Tongue (tissue), 2 donors: ENCODE measurements around the gene ZNF507. TPM values are rescaled to one million over a fixed set of nuclear protein-coding genes. Genes with fewer than 3 reads are reported as not detected.
"Not testable (repeated sequence)": the region's sequence is repeated elsewhere in the genome, so short reads cannot be mapped to it uniquely, and the experiment has no call there.

Experiments used
- DNase-seq: peaks from one replicate; pipeline ENCODE4 v3.0.0-alpha.2; 2015
- total RNA-seq: library from RNA; depleted of rRNA; stranded (reverse); fragments of >200 nt; gene quantifications from one replicate; pipeline ENCODE4 v1.2.3, GENCODE V29; 2014

Gene ZNF507
- total RNA-seq, 1 donor from 2014 or later, result 29.4 TPM

DNA sequence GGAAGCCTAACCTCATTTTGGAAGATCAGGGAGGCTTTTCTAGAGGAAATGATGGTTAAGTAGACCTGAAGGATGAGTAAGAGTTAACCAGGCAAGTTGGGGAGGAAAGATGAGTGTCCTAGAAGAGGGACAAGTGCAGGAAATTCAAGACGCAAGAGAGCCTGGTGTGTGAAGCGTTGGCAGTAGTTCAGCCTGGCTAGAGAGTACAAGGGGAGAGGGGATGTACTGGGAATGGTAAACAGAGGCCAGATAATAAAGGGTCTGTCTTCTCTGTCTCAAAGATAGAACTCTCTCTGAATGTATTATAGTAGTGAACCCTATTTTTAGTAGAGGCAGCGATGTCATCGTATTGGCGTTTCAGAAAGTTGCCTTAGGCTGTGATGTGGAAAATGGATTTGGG, 69.8 kb downstream of the ZNF507 start:
- no peak for DNase-seq

DNA sequence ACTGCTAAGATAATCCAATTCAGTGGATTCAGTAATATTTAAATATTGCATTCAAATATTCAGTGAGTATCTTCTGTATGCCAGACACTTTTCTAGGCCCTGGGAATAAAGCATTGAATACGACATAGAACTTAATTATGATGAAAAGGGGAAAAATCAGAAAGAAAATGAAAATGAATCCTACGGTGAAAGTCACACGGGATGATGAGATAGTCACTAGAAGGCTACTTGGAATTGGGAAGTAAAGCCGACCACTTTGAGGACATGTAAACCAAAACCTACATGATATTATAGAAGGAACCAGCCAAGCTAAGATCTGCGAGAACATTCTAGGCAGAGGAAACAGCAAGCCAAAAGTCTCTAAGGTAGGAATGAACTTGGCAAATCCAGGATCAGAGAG, 70.3 kb downstream of the ZNF507 start:
- DNase-seq, result no peak

- DNase-seq, result no peak
Observed at GRCh38 chr19:32416749-32417456, 71.5 kb downstream of the ZNF507 start.

GRCh38 chr19:32418155-32418554, 72.7 kb downstream of the ZNF507 start:
- DNase-seq, result no peak

- DNase-seq, result no peak
Observed at GRCh38 chr19:32421589-32422361, 76.4 kb downstream of the ZNF507 start.

GRCh38 chr19:32422435-32422834, 77.0 kb downstream of the ZNF507 start:
- no peak for DNase-seq

DNA sequence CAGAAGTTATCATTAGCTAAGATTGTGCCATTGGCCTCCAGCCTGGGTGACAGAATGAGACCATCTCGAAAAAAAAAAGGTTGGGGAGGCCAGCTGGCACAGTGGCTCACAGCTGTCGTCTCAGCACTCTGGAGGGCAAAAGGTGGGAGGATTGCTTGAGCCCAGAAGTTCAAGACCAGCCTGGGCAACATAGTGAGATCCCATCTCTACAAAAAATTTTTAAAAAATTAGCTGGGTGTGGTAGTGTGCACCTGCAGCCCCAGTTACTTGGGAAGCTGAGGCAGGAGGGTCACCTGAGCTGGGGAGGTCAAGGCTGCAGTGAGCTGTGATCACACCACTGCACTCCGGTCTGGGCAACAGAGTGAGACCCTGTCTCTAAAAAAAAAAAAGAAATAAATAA, 78.5 kb downstream of the ZNF507 start:
- not testable (repeated sequence) for DNase-seq

DNA sequence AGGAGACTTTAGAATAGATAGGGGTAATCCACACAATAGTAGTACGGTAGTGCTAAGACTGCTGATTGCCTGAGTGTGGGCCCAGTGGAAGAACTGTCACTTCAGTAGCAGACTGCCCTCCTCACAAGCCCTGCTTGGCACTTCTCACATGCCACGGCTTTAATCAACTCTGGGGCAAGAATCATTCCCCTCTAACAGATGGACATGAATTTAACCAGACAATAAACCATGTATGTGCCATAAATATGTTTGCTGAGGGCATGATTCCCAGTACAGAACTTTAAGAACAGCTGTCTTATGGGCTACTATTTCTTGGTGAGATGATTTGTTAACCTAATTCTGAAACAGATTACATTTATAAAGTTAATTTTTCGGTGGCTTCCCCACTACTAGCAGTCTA, 82.1 kb downstream of the ZNF507 start:
- peak; percentile 58 for DNase-seq

DNA sequence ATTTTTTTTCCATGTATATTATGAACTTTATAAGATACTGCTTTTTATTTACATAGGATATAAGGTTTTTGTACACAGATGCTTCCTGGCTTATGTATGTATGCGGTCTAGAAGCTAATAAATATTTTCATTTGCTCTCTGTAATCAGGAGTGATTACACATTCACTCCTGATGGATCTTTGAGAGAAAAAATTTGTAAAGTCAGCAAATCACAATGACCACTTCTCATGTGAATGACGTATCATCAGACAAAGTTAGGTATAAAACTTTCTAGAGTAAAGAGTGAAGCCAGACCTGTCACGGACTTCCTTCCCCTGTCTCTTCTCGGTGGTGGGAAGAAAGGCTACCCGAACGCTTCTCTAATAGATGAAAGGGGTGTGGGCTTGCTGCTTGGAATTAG, 91.3 kb downstream of the ZNF507 start:
- DNase-seq, result no peak

DNA sequence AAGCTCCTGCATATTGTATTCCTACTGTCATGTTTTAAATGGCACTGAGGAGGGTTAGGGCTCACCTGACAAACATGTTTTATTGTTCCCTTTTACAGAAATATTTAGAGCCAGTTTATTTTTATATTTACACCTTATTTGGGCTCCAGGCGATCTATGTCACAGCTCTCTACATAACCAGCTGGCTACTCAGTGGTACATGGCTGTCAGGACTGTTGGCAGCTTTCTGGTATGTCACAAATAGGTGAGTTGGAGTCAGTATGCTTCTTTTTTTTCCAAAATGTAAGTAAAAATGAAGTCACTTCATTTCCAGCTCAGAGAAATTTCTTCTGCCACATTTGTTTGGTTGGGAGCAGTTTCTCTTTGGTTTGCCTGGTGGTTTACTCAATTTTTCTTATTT, 91.7 kb downstream of the ZNF507 start:
- no peak for DNase-seq

Other genes starting within 250 kb of the ZNF507 start
- gene DPY19L3, start 60.2 kb downstream of the ZNF507 start, total RNA-seq, result 35.3 TPM
- gene PDCD5, start 235.6 kb downstream of the ZNF507 start, total RNA-seq, result 91.8 TPM